ENCODE measurements around the gene JARID2. TPM values are rescaled to one million over a fixed set of nuclear protein-coding genes. Genes with fewer than 3 reads are reported as not detected.

JARID2 gene
- total RNA-seq, 1 donor from 2014 or later = 38.9 TPM

- Histone ChIP-seq H3K36me3 (no peaks in the 10 kb centered on the region), H2AFZ (replicated peaks) (no peak overlapping the region), H3K4me1 (peaks cover 63% of the 10 kb centered on the region), H3K27ac (no peak overlapping the region), H3K9ac (no peak overlapping the region), H3K27me3 (no peaks in the 10 kb centered on the region), H3K9me3 (ENCODE audit: low read depth) (no peaks in the 10 kb centered on the region), H3K4me2 (peak overlapping the region; percentile 33), H3K79me2 (ENCODE audit: low read depth) (peaks cover 100% of the 10 kb centered on the region), H3F3A (ENCODE audit: low read depth) (peaks cover 8% of the 10 kb centered on the region), H3K4me3 (no peak overlapping the region), H4K20me1 (ENCODE audit: low read depth) (peaks cover 91% of the 10 kb centered on the region)
- peak overlapping the region; percentile 18 for H3K4me3 Mint-ChIP-seq
- H3K27ac Mint-ChIP-seq = peak overlapping the region; percentile 17
- peaks cover 77% of the 10 kb centered on the region for H3K4me1 Mint-ChIP-seq
- H3K36me3 Mint-ChIP-seq = no peaks in the 10 kb centered on the region
- H3K27me3 Mint-ChIP-seq (ENCODE audit: insufficient read depth, low read depth) = no peaks in the 10 kb centered on the region
- no peaks in the 10 kb centered on the region for H3K9me3 Mint-ChIP-seq
- TF ChIP-seq EZH2 (IDR thresholded peaks at IDR 0.05) (no peak), CTCF (IDR thresholded peaks at IDR 0.05) (no peak), EZH2phosphoT487 (IDR thresholded peaks at IDR 0.05) (no peak)
- no peak for DNase-seq (ENCODE audit: low spot score)
Observed at GRCh38 chr6:15308435-15309213, 62.8 kb downstream of the JARID2 start.

- no peaks in the 10 kb centered on the region for H3K27me3 ChIP-seq
- H3K9me3 Mint-ChIP-seq = no peaks in the 10 kb centered on the region
- H3K79me2 ChIP-seq (ENCODE audit: low read depth) = peaks cover 100% of the 10 kb centered on the region
- peaks cover 61% of the 10 kb centered on the region for H3K4me1 ChIP-seq
- H3K27ac Mint-ChIP-seq = no peak overlapping the region
- DNase-seq (ENCODE audit: low spot score) = no peak
- H4K20me1 ChIP-seq (ENCODE audit: low read depth) = peaks cover 91% of the 10 kb centered on the region
- no peaks in the 10 kb centered on the region for H3F3A ChIP-seq (ENCODE audit: low read depth)
- H3K36me3 ChIP-seq = no peaks in the 10 kb centered on the region
- no peak for TF ChIP-seq EZH2phosphoT487 (IDR thresholded peaks at IDR 0.05)
- TF ChIP-seq CTCF (IDR thresholded peaks at IDR 0.05) = no peak
- TF ChIP-seq EZH2 (IDR thresholded peaks at IDR 0.05) = no peak
- H3K36me3 Mint-ChIP-seq = no peaks in the 10 kb centered on the region
- H3K4me3 Mint-ChIP-seq = no peak overlapping the region
- H2AFZ ChIP-seq (replicated peaks) = no peak overlapping the region
- no peak overlapping the region for H3K4me3 ChIP-seq
- H3K4me1 Mint-ChIP-seq = peaks cover 79% of the 10 kb centered on the region
- peak overlapping the region; percentile 29 for H3K4me2 ChIP-seq
- H3K9me3 ChIP-seq (ENCODE audit: low read depth) = no peaks in the 10 kb centered on the region
- no peak overlapping the region for H3K27ac ChIP-seq
- no peaks in the 10 kb centered on the region for H3K27me3 Mint-ChIP-seq (ENCODE audit: insufficient read depth, low read depth)
- no peak overlapping the region for H3K9ac ChIP-seq
Observed at GRCh38 chr6:15309611-15310283, 63.9 kb downstream of the JARID2 start.

GRCh38 chr6:15310680-15311079 is 64.8 kb downstream of the JARID2 start:
- no peaks in the 10 kb centered on the region for H3K36me3 Mint-ChIP-seq
- no peak overlapping the region for H3K27ac ChIP-seq
- peak overlapping the region; percentile 40 for H3K27ac Mint-ChIP-seq
- H3K79me2 ChIP-seq (ENCODE audit: low read depth) = peaks cover 100% of the 10 kb centered on the region
- H3K9me3 ChIP-seq (ENCODE audit: low read depth) = no peaks in the 10 kb centered on the region
- H3K4me1 ChIP-seq = peaks cover 51% of the 10 kb centered on the region
- H3K27me3 Mint-ChIP-seq (ENCODE audit: insufficient read depth, low read depth) = no peaks in the 10 kb centered on the region
- H3K4me3 Mint-ChIP-seq = no peak overlapping the region
- no peaks in the 10 kb centered on the region for H3K27me3 ChIP-seq
- H3K9ac ChIP-seq = no peak overlapping the region
- H2AFZ ChIP-seq (replicated peaks) = no peak overlapping the region
- DNase-seq (ENCODE audit: low spot score) = no peak
- peaks cover 75% of the 10 kb centered on the region for H3K4me1 Mint-ChIP-seq
- no peak overlapping the region for H3K4me3 ChIP-seq
- no peaks in the 10 kb centered on the region for H3K36me3 ChIP-seq
- no peak overlapping the region for H3K4me2 ChIP-seq
- H3F3A ChIP-seq (ENCODE audit: low read depth) = no peaks in the 10 kb centered on the region
- H4K20me1 ChIP-seq (ENCODE audit: low read depth) = peaks cover 90% of the 10 kb centered on the region
- no peaks in the 10 kb centered on the region for H3K9me3 Mint-ChIP-seq
- TF ChIP-seq CTCF (IDR thresholded peaks at IDR 0.05) = no peak
- no peak for TF ChIP-seq EZH2 (IDR thresholded peaks at IDR 0.05)
- TF ChIP-seq EZH2phosphoT487 (IDR thresholded peaks at IDR 0.05) = no peak
